Skeletal muscle satellite cell (primary cell): ENCODE results near the gene FAM110A. TPM values are rescaled to one million over a fixed set of nuclear protein-coding genes. Genes with fewer than 3 reads are reported as not detected.
"Not testable (repeated sequence)": the region's sequence is repeated elsewhere in the genome, so short reads cannot be mapped to it uniquely, and the experiment has no call there.

Source experiments
- H3K27me3 ChIP-seq: 2 replicates; pipeline ENCODE4 v1.7.0; 2013; ENCODE audit warnings: low read length; ENCODE audit not compliant: control insufficient read depth, insufficient read depth
- H3K36me3 ChIP-seq: 2 replicates; pipeline ENCODE4 v1.7.0; 2013; ENCODE audit warnings: mild to moderate bottlenecking, control low read depth, low read length; ENCODE audit not compliant: insufficient read depth
- H3K4me1 ChIP-seq: 2 replicates; pipeline ENCODE4 v1.7.0; 2013; ENCODE audit warnings: low read length; ENCODE audit not compliant: control insufficient read depth, insufficient read depth
- H3K4me2 ChIP-seq: 2 replicates; pipeline ENCODE4 v1.7.0; 2013; ENCODE audit warnings: mild to moderate bottlenecking, low read length
- H3K4me3 ChIP-seq: 2 replicates; pipeline ENCODE4 v1.7.0; 2013; ENCODE audit warnings: low read length
- H3K9ac ChIP-seq: 2 replicates; pipeline ENCODE4 v1.7.0; 2013; ENCODE audit warnings: mild to moderate bottlenecking, low read depth, low read length, moderate library complexity
- H3K9me3 ChIP-seq: replicated peaks from 2 replicates; pipeline ENCODE4 v1.7.0; 2013; ENCODE audit warnings: mild to moderate bottlenecking, control low read depth, low read length
- total RNA-seq: library from RNA; depleted of rRNA; stranded (reverse); fragments of >200 nt; gene quantifications from 2 replicates; pipeline ENCODE4 v1.2.3, GENCODE V29; 2012; rRNA removed

The FAM110A gene
- 1.5 and 3.3 TPM in 2 replicates for total RNA-seq

GRCh38 chr20:833450-834150 lies at the start of gene FAM110A:
Gene FAM110A (plus strand): TSS chr20:833715. CDS start chr20:844805, 11,090 bp downstream.
- Histone ChIP-seq H3K9me3 (no peaks in the 10 kb centered on the region), H3K4me1 (peaks cover 39% of the 10 kb centered on the region), H3K4me2 (peak within 1 kb of the TSS; percentile 87), H3K27me3 (no peaks in the 10 kb centered on the region), H3K9ac (peak within 1 kb of the TSS; percentile 90), H3K36me3 (no peaks in the 10 kb centered on the region), H3K4me3 (peak within 1 kb of the TSS; percentile 91)

GRCh38 chr20:787825-788224 lies 45.7 kb upstream of the FAM110A start:
- H3K4me2 ChIP-seq: no peak overlapping the region
- H3K36me3 ChIP-seq: no peaks in the 10 kb centered on the region
- H3K4me1 ChIP-seq: no peaks in the 10 kb centered on the region
- H3K4me3 ChIP-seq: no peak overlapping the region
- H3K9me3 ChIP-seq: no peaks in the 10 kb centered on the region
- no peak overlapping the region for H3K9ac ChIP-seq
- peaks cover 5% of the 10 kb centered on the region for H3K27me3 ChIP-seq

DNA sequence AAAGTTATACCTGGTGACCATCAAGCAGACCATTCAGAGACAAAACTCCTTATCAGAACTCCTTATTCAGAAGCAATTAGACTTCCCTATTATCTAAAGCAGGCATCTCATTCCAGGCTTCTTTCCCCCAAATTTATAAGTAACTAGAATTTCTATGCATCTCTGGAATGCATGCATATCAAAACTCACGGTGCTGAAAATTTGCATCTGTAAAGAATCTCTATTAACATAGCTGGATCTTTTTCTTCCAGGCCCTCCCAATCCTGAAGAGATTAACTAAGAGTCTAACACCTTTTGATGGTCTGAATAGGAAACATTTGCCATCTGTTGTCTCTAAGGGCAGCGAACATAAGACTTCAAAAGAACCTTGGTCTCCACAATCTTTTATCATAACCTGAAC lies 42.5 kb upstream of the FAM110A start:
- Histone ChIP-seq H3K9me3 (no peaks in the 10 kb centered on the region), H3K36me3 (no peaks in the 10 kb centered on the region), H3K27me3 (peaks cover 5% of the 10 kb centered on the region), H3K9ac (no peak overlapping the region), H3K4me1 (no peaks in the 10 kb centered on the region), H3K4me2 (no peak overlapping the region), H3K4me3 (no peak overlapping the region)

DNA sequence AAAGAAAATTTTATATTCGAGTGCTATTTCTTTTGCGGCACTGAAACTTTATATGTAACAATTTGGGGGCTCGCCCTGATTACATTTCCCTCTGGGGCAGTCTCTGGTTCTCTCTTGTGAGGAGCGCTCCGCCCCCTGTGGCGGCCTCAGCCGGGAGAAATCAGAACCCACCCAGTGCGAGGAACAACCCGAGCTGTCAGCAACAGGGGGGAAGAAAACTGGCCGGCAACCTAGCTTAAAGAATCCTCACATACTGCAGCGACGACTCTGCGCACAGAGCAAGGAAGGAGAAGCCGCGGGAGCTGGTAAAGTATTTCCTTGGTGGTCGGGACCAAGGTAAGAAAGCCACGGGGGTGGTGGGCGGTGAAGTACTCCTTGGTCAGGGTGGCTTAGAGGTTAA lies 41.3 kb upstream of the FAM110A start:
- no peaks in the 10 kb centered on the region for H3K36me3 ChIP-seq
- no peak overlapping the region for H3K4me2 ChIP-seq
- no peaks in the 10 kb centered on the region for H3K9me3 ChIP-seq

GRCh38 chr20:796921-797320 lies 36.6 kb upstream of the FAM110A start:
- Histone ChIP-seq H3K4me1 (no peaks in the 10 kb centered on the region), H3K9me3 (no peaks in the 10 kb centered on the region), H3K36me3 (no peaks in the 10 kb centered on the region), H3K9ac (no peak overlapping the region), H3K4me2 (no peak overlapping the region), H3K4me3 (no peak overlapping the region), H3K27me3 (no peaks in the 10 kb centered on the region)

More for the DNA sequence above, 41.3 kb upstream of the FAM110A start:
- no peak overlapping the region for H3K9ac ChIP-seq
- no peak overlapping the region for H3K4me3 ChIP-seq
- H3K27me3 ChIP-seq: peaks cover 5% of the 10 kb centered on the region
- H3K4me1 ChIP-seq: no peaks in the 10 kb centered on the region

- H3K9me3 ChIP-seq, H3K4me1 ChIP-seq, H3K4me3 ChIP-seq, H3K27me3 ChIP-seq, H3K4me2 ChIP-seq, H3K36me3 ChIP-seq, H3K9ac ChIP-seq: not testable (repeated sequence)
These were observed 34.8 kb upstream of the FAM110A start for GRCh38 chr20:798746-799145.

- not testable (repeated sequence) for H3K9me3 ChIP-seq, H3K36me3 ChIP-seq, H3K4me1 ChIP-seq, H3K9ac ChIP-seq, H3K27me3 ChIP-seq, H3K4me3 ChIP-seq, H3K4me2 ChIP-seq
These were observed 33.5 kb upstream of the FAM110A start for GRCh38 chr20:800026-800425.

DNA sequence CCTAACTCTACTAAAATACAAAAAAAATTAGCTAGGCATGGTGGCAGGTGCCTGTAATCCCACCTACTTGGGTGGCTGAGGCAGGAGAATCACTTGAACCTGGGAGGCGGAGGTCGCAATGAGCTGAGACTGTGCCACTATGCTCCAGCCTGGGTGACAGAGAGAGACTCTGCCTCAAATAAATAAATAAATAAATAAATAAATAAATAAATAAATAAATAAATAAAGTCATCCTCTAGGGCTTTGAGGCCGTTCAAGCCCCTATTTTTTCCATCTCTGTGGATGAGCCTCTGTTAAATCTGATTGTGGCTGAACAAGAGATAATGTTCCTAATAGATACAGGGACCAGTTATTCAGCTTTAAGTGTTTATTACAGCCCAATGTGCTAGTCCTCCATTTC lies 31.8 kb upstream of the FAM110A start:
- Histone ChIP-seq H3K36me3 (no peaks in the 10 kb centered on the region), H3K9ac (no peak overlapping the region), H3K4me2 (no peak overlapping the region), H3K9me3 (no peaks in the 10 kb centered on the region), H3K4me1 (no peaks in the 10 kb centered on the region), H3K27me3 (no peaks in the 10 kb centered on the region), H3K4me3 (no peak overlapping the region)

- Histone ChIP-seq H3K9me3 (no peaks in the 10 kb centered on the region), H3K4me1 (no peaks in the 10 kb centered on the region), H3K9ac (no peak overlapping the region), H3K4me3 (no peak overlapping the region), H3K36me3 (no peaks in the 10 kb centered on the region), H3K4me2 (no peak overlapping the region), H3K27me3 (peaks cover 8% of the 10 kb centered on the region)
These were observed 27.8 kb upstream of the FAM110A start for GRCh38 chr20:805713-806112.

DNA sequence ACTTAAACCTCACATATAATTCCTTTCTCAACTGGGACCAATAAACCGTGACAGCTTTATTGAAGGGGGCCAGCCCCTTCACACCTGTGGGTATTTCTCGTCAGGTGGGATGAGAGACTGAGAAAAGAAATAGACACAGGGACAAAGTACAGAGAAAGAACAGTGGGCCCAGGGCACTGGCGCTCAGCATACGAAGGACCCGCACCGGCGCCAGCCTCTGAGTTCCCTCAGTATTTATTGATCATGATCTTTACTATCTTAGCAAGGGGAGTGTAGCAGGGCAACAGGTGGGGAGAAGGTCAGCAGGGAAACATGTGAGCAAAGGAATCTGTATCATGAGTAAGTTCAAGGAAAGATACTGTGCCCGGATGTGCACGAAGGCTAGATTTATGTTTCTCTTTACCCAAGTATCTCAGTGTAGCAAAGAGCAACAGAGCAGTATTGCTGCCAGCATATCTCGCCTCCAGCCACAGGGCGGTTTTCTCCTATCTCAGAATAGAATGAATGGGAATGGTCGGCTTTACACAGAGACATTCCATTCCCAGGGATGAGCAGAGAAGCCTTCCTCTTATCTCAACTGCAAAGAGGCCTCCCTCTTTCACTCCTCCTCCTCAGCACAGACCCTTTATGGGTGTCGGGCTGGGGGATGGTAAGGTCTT lies 21.6 kb upstream of the FAM110A start:
- not testable (repeated sequence) for H3K4me1 ChIP-seq, H3K4me2 ChIP-seq, H3K9ac ChIP-seq, H3K9me3 ChIP-seq, H3K36me3 ChIP-seq, H3K4me3 ChIP-seq
- peaks cover 15% of the 10 kb centered on the region for H3K27me3 ChIP-seq

GRCh38 chr20:812435-812814 lies 21.1 kb upstream of the FAM110A start:
- not testable (repeated sequence) for H3K4me1 ChIP-seq, H3K9me3 ChIP-seq, H3K4me2 ChIP-seq, H3K36me3 ChIP-seq, H3K4me3 ChIP-seq, H3K9ac ChIP-seq
- H3K27me3 ChIP-seq: peaks cover 15% of the 10 kb centered on the region

DNA sequence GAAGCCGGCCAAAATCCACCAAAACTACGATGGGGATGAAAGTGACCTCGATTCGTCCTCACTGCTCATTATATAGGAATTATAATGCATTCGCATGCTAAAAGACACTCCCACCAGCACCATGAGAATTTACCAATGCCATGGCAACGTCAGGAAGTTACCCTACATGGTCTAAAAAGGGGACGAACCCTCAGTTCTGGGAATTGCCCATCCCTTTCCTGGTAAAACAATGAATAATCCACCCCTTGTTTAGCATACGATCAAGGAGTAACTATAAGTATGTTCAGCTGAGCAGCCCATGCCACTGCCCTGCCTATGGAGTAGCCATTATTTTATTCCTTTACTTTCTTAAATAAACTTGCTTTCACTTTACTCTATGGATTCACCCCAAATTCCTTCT lies 20.1 kb upstream of the FAM110A start:
- no peak overlapping the region for H3K9ac ChIP-seq
- H3K27me3 ChIP-seq: peaks cover 15% of the 10 kb centered on the region
- no peaks in the 10 kb centered on the region for H3K36me3 ChIP-seq
- H3K4me2 ChIP-seq: no peak overlapping the region
- no peaks in the 10 kb centered on the region for H3K9me3 ChIP-seq
- no peak overlapping the region for H3K4me3 ChIP-seq
- H3K4me1 ChIP-seq: no peaks in the 10 kb centered on the region
